Pancreas (tissue), 10 donors: ENCODE results near the gene RNF17. TPM values are rescaled to one million over a fixed set of nuclear protein-coding genes. Genes with fewer than 3 reads are reported as not detected.

Source experiments
- ATAC-seq, 4 donors: fragments of 200-7000 bp; cut with Tn5 transposase; one replicate each; pipeline versions ENCODE4 v1.8.0 to v1.9.1; 2020; ENCODE audit warnings: mild to moderate bottlenecking in 4 of 4, moderate library complexity in 4 of 4
- DNase-seq, 6 donors: peaks; one replicate each; pipeline ENCODE4 v3.0.0-alpha.2; 2020
- FAIRE-seq: peaks from 2 replicates; lab custom pipeline; 2012; peaks lifted over from hg19 to GRCh38; lab: Jason Lieb, UNC
- H3K27ac ChIP-seq, 4 donors: fragments of 200-600 bp; sonication (generic); 1 replicate in 3 of 4; 2 replicates in 1 of 4; pipeline versions ENCODE4 v1.5.0 to v1.8.0; 2020
- H3K27me3 ChIP-seq, 4 donors: fragments of 200-600 bp; one replicate each; pipeline ENCODE4 v1.8.0; 2021
- H3K36me3 ChIP-seq, 3 donors: fragments of 200-600 bp; sonication (generic) in 1 of 3; one replicate each; pipeline versions ENCODE4 v1.5.0 to v1.8.0; 2020 to 2021
- H3K4me1 ChIP-seq, 3 donors: fragments of 200-600 bp; one replicate each; pipeline ENCODE4 v1.8.0; 2021
- H3K4me3 ChIP-seq, 4 donors: fragments of 200-600 bp; sonication (generic) in 2 of 4; one replicate each; pipeline versions ENCODE4 v1.5.0 to v1.8.0; 2020 to 2021
- H3K9me3 ChIP-seq, 4 donors: fragments of 200-600 bp; one replicate each; pipeline ENCODE4 v1.8.0; 2021
- WGBS, 2 donors: extraction: QIAGEN DNeasy Blood & Tissue Kit; methylation state at CpG; one replicate each; pipeline ENCODE4 v1.1.7; 2013; 5-methylcytosine and 5-hydroxymethylcytosine counted together
- intact Hi-C, 3 donors: fragments of 100-400 bp; cut with DNase I; formaldehyde crosslinking; loops; one replicate each; pipeline versions ENCODE4 v1.11.1 to v1.14.2; 2022
- polyA plus RNA-seq, 2 donors: library from polyadenylated mRNA; stranded (reverse); fragments of 200-250 nt; gene quantifications; one replicate each; pipeline ENCODE4 v1.2.3, GENCODE V29; 2013
- total RNA-seq, 6 donors: library from RNA; stranded (reverse); fragmentation: NEBNext Ultra II Directional in 4 of 6; extraction: Animal tissue kit (Norgen Biotek cat#: 25700) in 4 of 6; gene quantifications; one replicate each; pipeline versions ENCODE4 v1.2.1 to v1.2.4, GENCODE V29; 2021 to 2023
- TF ChIP-seq, protein P1 (sequence below), 4 donors: fragments of 200-600 bp; sonication (generic) in 3 of 4; IDR thresholded peaks; one replicate each; pipeline versions ENCODE4 v1.5.0 to v1.8.0; 2021; ENCODE audit warnings: antibody characterized with exemption in 4 of 4
- donor health status: healthy with polysubstance abuse.
- donor health status: DM: no; HTN: no; CAD: no; lungs with moderate emphysema.
- donor health status: DM: no; HTN: no; CAD: no.
- donor health status: control.
- donor health status: control.
- donor health status: Bipolar disorder and iron deficiency.
- donor health status: DM: yes; HTN: yes; CAD: no.
- donor health status: DM: no; HTN: no; CAD: no.
- donor health status: DM: no; HTN: no; CAD: no.
- donor health status: DM: yes; HTN: yes; CAD: no.

The RNF17 gene
- total and polyA plus RNA-seq, 8 donors: not detected

DNA sequence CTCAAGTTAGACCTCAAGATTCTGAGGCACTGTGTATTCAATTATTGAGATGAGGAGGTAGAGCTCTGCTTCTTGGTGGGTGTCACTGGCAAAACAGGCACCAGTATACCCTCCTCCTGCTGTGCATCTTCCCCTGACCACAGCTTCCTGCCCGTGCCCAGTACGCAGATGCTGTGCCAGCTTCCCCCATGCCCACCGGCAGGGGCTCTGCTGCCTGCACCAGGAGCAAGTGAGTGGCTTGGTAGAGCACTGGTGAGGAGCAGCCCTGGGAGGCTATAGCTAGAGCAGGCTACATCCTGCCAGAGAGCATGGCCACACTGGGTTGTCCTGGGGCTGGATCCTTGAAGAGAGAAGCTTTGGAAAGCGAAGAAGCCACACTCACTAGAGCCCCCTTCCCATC lies 21.0 kb upstream of the RNF17 start:
- FAIRE-seq (no peak), ATAC-seq (no peak), DNase-seq (no peak)
- TF ChIP-seq, protein P1, sequence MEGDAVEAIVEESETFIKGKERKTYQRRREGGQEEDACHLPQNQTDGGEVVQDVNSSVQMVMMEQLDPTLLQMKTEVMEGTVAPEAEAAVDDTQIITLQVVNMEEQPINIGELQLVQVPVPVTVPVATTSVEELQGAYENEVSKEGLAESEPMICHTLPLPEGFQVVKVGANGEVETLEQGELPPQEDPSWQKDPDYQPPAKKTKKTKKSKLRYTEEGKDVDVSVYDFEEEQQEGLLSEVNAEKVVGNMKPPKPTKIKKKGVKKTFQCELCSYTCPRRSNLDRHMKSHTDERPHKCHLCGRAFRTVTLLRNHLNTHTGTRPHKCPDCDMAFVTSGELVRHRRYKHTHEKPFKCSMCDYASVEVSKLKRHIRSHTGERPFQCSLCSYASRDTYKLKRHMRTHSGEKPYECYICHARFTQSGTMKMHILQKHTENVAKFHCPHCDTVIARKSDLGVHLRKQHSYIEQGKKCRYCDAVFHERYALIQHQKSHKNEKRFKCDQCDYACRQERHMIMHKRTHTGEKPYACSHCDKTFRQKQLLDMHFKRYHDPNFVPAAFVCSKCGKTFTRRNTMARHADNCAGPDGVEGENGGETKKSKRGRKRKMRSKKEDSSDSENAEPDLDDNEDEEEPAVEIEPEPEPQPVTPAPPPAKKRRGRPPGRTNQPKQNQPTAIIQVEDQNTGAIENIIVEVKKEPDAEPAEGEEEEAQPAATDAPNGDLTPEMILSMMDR (IDR thresholded peaks at IDR 0.05): no peak
- intact Hi-C loops: no loop called here
- Histone ChIP-seq H3K36me3 (no peaks in the 10 kb centered on the region), H3K4me1 (no peaks in the 10 kb centered on the region), H3K4me3 (no peak overlapping the region), H3K9me3 (no peaks in the 10 kb centered on the region), H3K27me3 (peaks cover 0 to 7% (median 3%) of the 10 kb centered on the region in 4 donors), H3K27ac (no peak overlapping the region)
- 33 to 50% methylated on average over 4 of the region's 4 CpGs for WGBS, 2 donors

DNA sequence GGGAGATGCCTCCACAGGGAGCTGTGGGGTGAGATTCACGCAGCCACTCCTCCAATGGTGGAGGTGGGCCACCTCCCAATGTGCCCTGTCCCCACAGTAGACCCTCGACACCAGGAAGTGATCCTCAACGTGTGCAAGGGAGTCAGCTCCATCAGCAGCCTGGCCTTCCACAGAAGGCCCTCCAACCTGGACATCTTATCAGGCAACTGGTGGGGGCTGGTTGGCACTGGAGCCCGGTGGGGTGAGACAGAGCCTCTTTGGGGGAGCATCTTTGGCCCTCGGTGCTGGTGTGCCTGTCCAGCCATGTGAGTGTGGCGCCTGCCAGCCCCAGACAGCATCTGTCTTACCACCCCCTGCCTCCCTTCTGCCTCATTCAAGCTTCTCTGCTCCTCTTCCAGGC lies 19.7 kb upstream of the RNF17 start:
- Histone ChIP-seq H3K27me3 (peaks cover 0 to 10% (median 4%) of the 10 kb centered on the region in 4 donors), H3K27ac (no peak overlapping the region), H3K36me3 (no peaks in the 10 kb centered on the region), H3K4me1 (no peaks in the 10 kb centered on the region), H3K9me3 (no peaks in the 10 kb centered on the region), H3K4me3 (no peak overlapping the region)
- TF ChIP-seq, protein P1 (IDR thresholded peaks at IDR 0.05): no peak
- ATAC-seq (no peak), FAIRE-seq (no peak), DNase-seq (no peak)
- WGBS, 2 donors: 26 to 32% methylated on average over 6 of the region's 6 CpGs
- intact Hi-C loops: no loop called here

DNA sequence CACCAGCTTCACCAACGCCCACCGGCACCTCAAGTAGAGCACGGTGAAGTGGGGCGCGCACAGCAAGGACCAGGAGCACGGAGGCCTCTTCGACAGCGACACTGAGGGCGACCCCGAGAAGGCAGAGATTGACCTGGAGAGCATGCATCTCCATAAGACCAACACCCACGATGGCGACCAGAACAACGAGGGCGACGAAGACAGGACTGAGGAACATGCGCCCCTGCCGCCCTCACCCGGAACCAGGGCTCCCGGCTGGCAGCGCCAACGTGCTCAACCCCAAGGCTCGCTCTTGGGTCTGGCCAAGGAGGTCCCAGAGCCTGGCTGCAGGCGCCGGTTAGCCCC lies 18.5 kb upstream of the RNF17 start:
- FAIRE-seq (no peak), DNase-seq (peak in 1 of 6 donors; percentile 55), ATAC-seq (no peak)
- Histone ChIP-seq H3K27ac (no peak overlapping the region), H3K4me1 (no peaks in the 10 kb centered on the region), H3K9me3 (no peaks in the 10 kb centered on the region), H3K4me3 (no peak overlapping the region), H3K27me3 (peaks cover 0 to 10% (median 4%) of the 10 kb centered on the region in 4 donors), H3K36me3 (no peaks in the 10 kb centered on the region)
- WGBS, 2 donors: 23 to 27% methylated on average over 24 of the region's 24 CpGs
- intact Hi-C loops: no loop called here
- TF ChIP-seq, protein P1 (IDR thresholded peaks at IDR 0.05): no peak

DNA sequence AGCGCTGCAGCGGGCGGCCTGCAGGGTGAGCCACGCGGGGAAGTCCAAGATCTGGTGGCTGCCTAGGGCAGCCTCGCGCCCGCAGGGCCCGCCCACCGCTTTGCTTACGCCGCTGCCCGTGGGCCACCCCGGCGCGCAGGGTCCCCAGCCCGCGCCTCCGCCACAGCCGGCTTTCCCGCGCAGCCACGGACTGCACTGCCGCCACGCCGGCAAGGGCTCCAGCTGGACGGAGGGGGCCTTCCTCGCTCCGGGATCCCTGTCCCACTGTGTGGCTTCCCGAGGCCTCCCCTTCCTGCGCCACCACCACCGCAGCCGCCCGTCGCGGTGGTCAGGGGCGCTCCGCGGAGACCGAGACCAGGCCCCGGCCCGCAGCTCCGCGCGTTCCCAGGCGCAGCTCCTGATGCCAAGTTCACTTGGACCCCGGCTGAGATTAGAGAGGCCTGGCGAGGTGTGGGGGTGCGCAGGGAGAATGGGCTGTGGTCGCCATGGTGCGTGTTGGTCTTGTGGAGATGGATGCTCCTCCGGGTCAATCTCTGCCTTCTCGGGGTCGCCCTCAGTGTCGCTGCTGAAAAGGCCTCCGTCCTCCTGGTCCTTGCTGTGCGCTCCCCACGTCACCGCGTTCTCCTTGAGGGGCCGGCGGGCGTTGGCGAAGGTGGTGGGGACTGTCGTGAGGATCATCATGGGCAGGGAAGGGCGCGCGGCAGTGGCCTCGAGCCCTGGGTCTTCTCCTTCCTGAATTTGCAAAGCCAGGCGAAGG lies 17.9 kb upstream of the RNF17 start:
- no peak for FAIRE-seq
- DNase-seq: peak in 1 of 6 donors; percentile 59
- WGBS, 2 donors: 2% methylated on average over 60 to 70 of the region's 70 CpGs
- ATAC-seq: no peak
- Histone ChIP-seq H3K4me1 (no peaks in the 10 kb centered on the region), H3K27ac (no peak overlapping the region), H3K4me3 (no peak overlapping the region), H3K9me3 (no peaks in the 10 kb centered on the region), H3K27me3 (peaks cover 0 to 10% (median 4%) of the 10 kb centered on the region in 4 donors), H3K36me3 (no peaks in the 10 kb centered on the region)
- TF ChIP-seq, protein P1 (IDR thresholded peaks at IDR 0.05): no peak
- intact Hi-C loops: no loop called here

DNA sequence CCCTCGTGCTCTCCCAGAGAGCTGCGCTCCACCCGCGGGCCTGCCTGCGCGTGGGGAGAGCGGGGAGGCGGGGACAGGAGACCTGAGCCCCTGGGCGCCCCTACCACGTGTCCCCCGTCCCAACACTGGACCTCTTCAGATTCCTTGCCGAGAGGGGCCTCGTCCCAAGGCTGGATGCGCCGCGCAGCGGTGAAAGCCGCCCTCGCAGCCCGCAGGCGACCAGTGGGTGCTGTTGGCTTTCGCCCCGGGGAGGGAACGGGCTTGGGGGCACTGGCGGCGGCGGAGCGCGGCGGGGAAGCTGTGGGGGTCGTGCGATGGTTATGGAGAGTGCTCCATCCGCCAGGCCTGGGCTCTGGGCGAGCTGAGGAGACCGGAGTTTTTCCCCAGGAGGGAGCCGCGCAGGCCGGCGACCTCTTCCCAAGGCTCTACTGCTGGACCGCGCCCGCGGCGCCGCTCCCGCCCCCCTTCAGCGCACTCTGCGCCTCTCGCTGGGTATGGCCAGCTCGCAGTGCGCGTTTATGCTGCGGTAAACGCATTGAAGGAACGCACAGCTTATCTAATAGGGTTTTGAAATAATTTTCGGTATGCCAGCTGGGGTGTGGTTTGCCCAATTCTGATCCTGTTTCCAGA lies 17.2 kb upstream of the RNF17 start:
- intact Hi-C loops: no loop called here
- WGBS, 2 donors: 0 to 1% methylated on average over 42 to 56 of the region's 56 CpGs
- TF ChIP-seq, protein P1 (IDR thresholded peaks at IDR 0.05): no peak

More for the DNA sequence above, 17.2 kb upstream of the RNF17 start:
- Histone ChIP-seq H3K36me3 (no peaks in the 10 kb centered on the region), H3K9me3 (no peaks in the 10 kb centered on the region), H3K27me3 (peaks cover 0 to 10% (median 4%) of the 10 kb centered on the region in 4 donors), H3K27ac (no peak overlapping the region), H3K4me1 (no peaks in the 10 kb centered on the region), H3K4me3 (no peak overlapping the region)
- DNase-seq (peak in 1 of 6 donors; percentile 43), FAIRE-seq (no peak), ATAC-seq (peak in 1 of 4 donors; percentile 23)
